Activated CD8-positive, alpha-beta memory T cell treated with anti-CD3 and anti-CD28 coated beads, Interleukin-2, amount 50 U/mL, for 4 hours (primary cell): ENCODE measurements around the gene TMBIM6.
"Not testable (repeated sequence)": the region's sequence is repeated elsewhere in the genome, so short reads cannot be mapped to it uniquely, and the experiment has no call there.

Experiments
- DNase-seq: peaks from one replicate; pipeline ENCODE4 v3.0.0-alpha.2; 2020

Gene TMBIM6, protein sequence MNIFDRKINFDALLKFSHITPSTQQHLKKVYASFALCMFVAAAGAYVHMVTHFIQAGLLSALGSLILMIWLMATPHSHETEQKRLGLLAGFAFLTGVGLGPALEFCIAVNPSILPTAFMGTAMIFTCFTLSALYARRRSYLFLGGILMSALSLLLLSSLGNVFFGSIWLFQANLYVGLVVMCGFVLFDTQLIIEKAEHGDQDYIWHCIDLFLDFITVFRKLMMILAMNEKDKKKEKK

GRCh38 chr12:49740930-49741881, at the start of gene TMBIM6:
TMBIM6 (plus strand) TSS chr12:49741557; CDS start chr12:49752494, 10,937 bp downstream.
- peak; percentile 96 for DNase-seq

GRCh38 chr12:49692851-49693250, 48.5 kb upstream of the TMBIM6 start:
- no peak for DNase-seq

GRCh38 chr12:49693931-49694444, 47.4 kb upstream of the TMBIM6 start:
- DNase-seq = no peak

DNA sequence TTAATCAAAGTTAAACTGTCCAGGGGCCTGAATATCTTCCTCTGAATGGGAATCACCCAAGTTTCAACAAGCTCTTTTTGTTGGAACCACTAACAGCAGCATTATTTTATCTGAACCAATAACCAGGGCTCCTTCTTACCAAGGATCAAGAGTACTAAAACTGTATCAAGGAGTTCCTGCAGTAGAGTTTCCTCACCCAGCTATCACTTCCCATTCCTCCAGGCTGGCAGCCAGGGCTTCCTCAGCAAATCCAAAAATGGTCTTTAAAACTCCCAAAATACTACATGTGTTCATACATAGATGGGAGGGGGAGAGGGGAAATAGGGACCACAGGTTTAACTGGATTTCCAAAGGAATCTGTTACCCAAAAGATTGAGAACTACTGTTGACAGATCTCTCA, 44.6 kb upstream of the TMBIM6 start:
- DNase-seq = no peak

DNA sequence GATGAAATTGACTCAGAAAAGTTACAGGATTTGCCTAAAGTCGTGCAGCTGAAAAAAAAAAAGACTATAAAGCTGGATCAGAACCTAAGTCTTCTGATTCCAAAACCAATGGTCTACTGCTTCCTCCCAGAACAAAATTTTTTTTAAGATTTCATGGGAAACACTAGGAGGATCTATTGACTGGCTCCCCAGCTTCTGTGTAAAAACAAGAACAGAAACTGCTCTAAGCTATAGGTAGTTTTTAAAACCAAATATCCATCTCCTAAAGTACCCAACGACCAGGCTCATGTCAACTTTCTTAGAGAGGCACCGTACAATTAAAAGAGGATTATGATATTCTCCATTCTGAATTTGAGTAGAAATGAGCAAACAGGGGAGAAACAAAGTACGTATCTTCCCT, 43.5 kb upstream of the TMBIM6 start:
- no peak for DNase-seq

DNA sequence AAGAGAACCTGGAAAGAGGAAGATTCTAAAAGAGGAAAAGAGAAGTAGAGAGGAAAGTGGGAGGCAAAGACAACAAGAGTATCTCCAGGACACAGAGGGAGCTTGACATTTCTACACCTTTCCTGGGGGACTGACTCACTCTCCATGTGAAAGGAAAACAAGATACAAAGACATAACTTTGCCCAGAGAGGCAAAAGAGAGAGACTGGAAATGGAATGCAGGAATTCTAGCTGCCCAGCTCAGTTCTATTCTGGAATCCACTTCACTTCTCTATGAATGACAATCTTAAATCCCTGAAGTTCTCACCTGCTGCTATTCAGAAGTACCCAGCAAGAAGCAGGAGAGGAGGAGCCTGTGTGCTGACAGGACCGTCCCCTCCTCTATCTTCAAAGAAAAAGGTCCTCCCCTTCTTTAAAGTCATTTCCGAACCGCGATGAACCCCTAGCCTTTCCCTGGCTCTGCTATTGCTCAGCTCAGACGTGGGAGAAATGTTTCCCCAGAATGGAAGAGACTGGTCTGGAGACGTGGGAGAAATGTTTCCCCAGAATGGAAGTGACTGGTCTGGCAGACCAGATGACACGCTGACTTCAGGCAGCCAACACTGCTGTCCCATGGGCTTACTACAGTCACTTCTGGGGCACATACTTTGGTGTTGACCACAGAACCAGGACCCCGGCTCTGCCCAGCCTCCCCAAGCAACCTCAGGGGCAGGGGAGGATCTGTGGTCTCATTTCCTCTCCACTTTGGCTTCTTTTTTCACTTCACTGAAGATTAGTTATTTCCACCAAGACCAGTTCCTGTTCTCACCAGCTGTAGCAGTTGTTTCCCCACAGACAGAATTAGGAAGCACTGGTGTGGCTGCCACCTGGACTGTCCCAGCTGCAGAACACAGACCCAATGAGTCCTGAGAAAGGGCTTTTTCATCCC, 42.5 kb upstream of the TMBIM6 start:
- DNase-seq = peak; percentile 23

DNA sequence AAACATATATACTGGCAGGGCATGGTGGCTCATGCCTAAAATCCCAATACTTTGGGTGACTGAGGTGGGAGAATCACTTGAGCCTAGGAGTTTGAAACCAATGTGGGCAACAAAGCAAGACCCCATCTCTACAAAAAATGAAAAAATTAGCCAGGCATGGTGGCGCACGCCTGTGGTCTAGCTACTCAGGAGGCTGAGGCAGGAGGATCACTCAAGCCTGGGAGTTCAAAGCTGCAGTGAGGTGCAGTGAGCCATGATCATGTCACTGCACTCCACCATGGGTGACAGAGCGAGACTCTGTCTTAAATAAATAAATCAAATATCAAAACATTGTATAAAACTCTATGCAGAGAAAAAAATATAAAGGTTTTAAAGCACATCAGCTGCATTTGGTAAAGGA, 39.3 kb upstream of the TMBIM6 start:
- DNase-seq = no peak

- no peak for DNase-seq
Measured at GRCh38 chr12:49702676-49703215, 38.6 kb upstream of the TMBIM6 start.

DNA sequence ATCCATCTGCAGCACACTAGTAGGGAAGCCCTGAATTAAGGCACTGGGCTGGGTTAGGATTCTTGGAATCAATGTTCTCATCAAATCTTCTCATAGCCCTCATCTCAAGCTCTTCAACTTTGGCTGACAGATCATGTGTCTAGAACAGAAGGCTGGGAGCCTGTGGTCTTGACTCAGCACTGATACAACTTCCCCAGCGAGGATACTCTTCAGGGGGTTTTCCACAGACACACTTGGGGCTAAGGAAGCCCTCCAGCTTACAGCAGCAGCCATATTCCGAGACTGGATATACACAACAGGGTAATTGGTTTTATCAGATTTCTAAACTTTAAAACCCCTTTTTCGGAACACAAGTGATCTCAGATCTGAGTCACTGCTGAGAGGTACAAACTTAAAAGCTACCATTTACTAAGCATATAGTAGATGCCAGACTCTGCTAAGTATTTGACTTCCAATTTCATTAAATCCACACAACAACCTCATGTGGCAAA, 37.7 kb upstream of the TMBIM6 start:
- DNase-seq = peak; percentile 48

GRCh38 chr12:49705479-49706134, 35.8 kb upstream of the TMBIM6 start:
- DNase-seq = no peak

DNA sequence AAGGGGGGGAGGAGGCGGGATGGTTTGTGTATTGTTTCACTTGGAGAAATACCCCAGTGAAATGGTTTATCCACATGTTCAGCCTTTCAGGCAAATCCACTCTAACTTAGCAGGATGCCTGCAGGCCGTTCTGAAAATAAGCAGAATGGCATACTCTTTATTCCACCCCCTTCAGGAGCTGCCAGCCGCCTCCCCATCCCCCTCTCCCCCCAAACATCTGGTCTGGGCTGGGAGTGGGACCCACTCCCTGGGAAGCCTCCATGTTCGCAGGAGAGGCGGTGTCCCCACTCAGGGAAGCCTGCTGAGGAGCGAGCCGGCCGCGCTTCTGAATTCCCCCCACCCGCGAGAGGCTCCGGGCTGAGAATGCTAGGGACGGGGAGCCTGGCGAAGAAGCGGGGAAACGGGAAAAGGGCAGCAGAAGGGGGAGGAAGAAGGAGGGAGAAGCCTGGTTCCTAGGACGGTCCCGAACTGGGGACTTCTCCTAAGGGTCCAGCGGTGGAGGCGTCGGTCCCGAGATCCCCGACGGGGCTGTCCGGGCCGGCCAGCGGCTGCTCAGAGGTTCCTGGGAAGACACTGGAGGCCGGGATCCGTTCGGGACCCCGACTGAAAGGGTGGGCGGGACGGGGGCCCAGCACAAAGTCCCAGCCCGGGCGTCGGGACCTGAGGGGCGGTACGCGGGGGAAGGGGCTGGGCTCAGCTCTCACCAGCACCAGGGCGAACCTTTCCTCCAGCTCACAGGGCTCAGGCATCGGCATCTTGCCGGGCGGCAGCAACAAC, 34.8 kb upstream of the TMBIM6 start:
- peak; percentile 31 for DNase-seq

- peak; percentile 100 for DNase-seq
Measured at GRCh38 chr12:49707128-49707811, 34.1 kb upstream of the TMBIM6 start, which contains the start of gene FMNL3. FMNL3 (minus strand) TSS chr12:49707405; CDS start chr12:49707180, 225 bp downstream.

GRCh38 chr12:49707812-49708147, 33.6 kb upstream of the TMBIM6 start:
- no peak for DNase-seq

DNA sequence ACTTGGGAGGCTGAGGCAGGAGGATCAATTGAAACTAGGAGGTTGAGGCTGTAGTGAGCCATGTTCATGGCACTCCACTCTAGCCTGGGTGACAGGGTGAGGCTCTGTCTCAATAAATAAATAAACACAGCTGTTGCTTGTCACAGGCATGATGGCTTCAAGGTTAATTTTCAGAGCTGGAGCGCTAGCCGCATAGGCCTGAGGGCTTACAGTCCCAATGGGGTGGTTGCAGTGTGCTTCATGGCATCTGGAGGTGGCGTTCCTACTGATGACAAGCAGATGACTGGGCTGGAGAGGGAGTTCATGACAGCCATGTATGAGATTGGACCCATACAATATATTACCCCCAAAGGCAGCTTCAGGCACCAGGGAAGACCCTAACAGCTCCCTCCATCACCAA, 32.5 kb upstream of the TMBIM6 start:
- DNase-seq = no peak

GRCh38 chr12:49713952-49714351, 27.4 kb upstream of the TMBIM6 start:
- not testable (repeated sequence) for DNase-seq

DNA sequence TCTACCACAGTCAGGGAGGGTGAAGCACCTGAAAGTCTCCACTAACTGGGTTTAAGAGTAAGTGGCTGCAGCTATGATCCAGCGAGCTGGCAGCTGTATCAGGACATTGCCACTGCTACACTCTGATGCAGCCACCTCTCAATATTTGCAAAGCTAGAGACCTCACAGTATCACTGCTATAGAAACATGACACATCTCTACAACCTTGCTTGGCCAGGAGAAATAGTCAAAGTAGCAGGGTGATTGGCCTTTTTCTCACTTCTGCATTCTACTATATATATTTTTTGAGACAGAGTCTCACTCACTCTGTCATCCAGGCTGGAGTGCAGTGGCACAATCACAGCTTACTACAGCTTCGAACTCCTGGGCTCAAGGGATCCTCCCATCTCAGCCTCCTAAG, 24.8 kb upstream of the TMBIM6 start:
- no peak for DNase-seq

- DNase-seq = not testable (repeated sequence)
Measured at GRCh38 chr12:49717800-49718199, 23.6 kb upstream of the TMBIM6 start.

DNA sequence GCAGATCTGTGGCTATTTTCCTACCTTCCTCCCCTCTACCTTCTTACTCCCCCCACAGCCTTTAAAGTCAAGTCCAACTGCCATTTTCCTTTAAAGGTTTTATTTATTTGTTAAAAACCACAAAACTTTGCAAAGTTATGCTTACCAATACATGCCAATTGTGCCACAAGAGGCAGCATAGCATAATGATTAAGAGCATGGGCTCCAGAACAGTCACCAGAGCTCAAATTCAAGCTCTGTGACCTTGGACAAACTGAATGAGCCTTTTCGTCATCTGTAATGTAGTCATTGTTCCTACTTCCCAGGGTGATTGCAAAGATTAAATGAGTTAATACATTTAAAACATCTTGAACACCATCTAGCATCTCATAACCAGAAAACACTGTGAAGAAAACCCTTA, 21.1 kb upstream of the TMBIM6 start:
- DNase-seq = no peak

DNA sequence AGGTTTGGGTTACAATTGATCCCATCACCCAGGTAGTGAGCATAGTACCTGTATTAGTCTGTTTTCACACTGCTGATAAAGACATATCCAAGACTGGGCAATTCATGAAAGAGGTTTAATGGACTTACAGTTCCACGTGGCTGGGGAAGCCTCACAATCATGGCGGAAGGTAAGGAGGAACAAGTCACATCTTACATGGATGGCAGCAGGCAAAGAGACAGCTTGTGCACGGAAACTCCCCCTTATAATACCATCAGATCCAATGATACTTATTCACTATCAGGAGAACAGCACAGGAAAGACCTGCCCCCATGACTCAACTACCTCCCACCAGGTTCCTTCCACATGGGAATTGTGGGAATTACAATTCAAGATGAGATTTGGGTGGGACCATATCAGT, 20.0 kb upstream of the TMBIM6 start:
- DNase-seq = not testable (repeated sequence)

DNA sequence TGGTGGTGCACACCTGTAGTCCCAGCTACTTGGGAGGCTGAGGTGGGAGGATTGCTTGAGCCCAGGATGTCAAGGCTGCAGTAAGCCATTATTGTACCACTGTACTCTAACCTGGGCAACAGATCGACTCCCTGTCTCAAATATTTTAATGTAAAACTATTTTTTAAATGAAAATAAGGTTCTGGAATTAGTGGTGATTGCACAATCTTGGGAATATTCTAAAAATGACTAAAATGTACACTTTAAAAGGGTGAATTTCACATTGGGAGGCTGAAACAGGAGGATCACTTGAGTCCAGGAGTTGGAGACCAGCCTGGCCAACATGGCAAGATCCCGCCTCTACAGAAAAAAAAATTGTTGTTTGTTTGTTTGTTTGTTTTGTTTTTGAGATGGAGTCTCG, 12.9 kb upstream of the TMBIM6 start:
- no peak for DNase-seq
